Measurements from ENCODE around the gene RPL37.

Gene RPL37

DNA sequence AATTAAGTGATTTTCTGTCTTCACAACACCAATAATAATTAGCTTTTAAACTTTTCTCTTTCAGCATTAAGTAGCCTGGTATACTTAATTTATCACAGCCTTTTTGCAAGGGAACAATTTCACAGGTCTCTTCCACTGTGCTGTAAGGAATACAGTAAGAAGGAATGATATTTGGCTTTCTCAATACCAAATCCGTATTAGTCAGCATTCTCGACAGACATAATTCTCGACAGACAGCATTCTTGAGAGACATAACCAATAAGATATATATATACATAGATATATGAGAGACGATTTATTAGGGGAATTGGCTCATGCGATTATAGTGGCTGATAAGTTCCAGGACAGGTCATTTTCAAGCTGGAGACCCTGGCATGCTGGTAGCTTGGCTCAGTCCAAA is 54.8 kb downstream of the RPL37 start:
- Histone ChIP-seq H3K27me3 (ENCODE audit: insufficient read depth, low read length) (no peaks in the 10 kb centered on the region), H3K4me1 (ENCODE audit: insufficient read depth, low read length) (no peaks in the 10 kb centered on the region; the same call in 1 of the 2 replicates), H3K36me3 (ENCODE audit: insufficient read depth, low read length) (peaks cover 21% of the 10 kb centered on the region), H3K4me3 (ENCODE audit: low read length) (no peak overlapping the region), H3K9me3 (ENCODE audit: insufficient read depth, low read depth, low read length) (no peaks in the 10 kb centered on the region), H3K9ac (ENCODE audit: low read depth, low read length) (no peak overlapping the region), H3K27ac (ENCODE audit: low read depth, low read length) (no peak overlapping the region)
- 98% methylated on average over 3 of the region's 5 CpGs for WGBS

GRCh38 chr5:40779561-40779960 is 55.5 kb downstream of the RPL37 start:
- no peak overlapping the region for H3K4me3 ChIP-seq (ENCODE audit: low read length)
- no peaks in the 10 kb centered on the region; the same call in 1 of the 2 replicates for H3K4me1 ChIP-seq (ENCODE audit: insufficient read depth, low read length)
- H3K27ac ChIP-seq (ENCODE audit: low read depth, low read length): no peak overlapping the region
- H3K36me3 ChIP-seq (ENCODE audit: insufficient read depth, low read length): peaks cover 27% of the 10 kb centered on the region
- 96% methylated on average over 6 of the region's 6 CpGs for WGBS
- no peaks in the 10 kb centered on the region for H3K9me3 ChIP-seq (ENCODE audit: insufficient read depth, low read depth, low read length)
- no peak overlapping the region for H3K9ac ChIP-seq (ENCODE audit: low read depth, low read length)
- no peaks in the 10 kb centered on the region for H3K27me3 ChIP-seq (ENCODE audit: insufficient read depth, low read length)

GRCh38 chr5:40778133-40778532 is 56.9 kb downstream of the RPL37 start:
- Histone ChIP-seq H3K27ac (ENCODE audit: low read depth, low read length) (no peak overlapping the region), H3K9ac (ENCODE audit: low read depth, low read length) (no peak overlapping the region), H3K9me3 (ENCODE audit: insufficient read depth, low read depth, low read length) (no peaks in the 10 kb centered on the region), H3K36me3 (ENCODE audit: insufficient read depth, low read length) (peaks cover 42% of the 10 kb centered on the region), H3K4me3 (ENCODE audit: low read length) (no peak overlapping the region), H3K27me3 (ENCODE audit: insufficient read depth, low read length) (no peaks in the 10 kb centered on the region), H3K4me1 (ENCODE audit: insufficient read depth, low read length) (no peaks in the 10 kb centered on the region)
- WGBS: no CpG with 5 or more reads among the region's 1 CpG

DNA sequence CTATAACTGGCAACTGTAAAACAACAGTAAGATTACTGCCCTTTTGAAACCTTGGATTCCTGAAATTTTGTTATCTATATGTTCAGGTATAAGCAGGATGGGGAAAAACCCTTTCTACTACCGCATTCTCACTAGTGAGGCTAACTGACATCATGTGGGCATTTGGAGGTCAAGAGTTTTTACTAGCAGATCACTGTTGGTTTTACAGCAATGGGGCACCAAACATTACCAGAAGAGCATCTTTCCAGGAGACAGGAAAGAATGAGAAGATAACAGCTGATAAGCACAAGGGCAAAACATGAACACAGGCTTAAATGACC is 58.4 kb downstream of the RPL37 start:
- H3K9me3 ChIP-seq (ENCODE audit: insufficient read depth, low read depth, low read length): no peaks in the 10 kb centered on the region
- H3K27me3 ChIP-seq (ENCODE audit: insufficient read depth, low read length): no peaks in the 10 kb centered on the region
- WGBS: 100% methylated on average over 1 of the region's 1 CpG
- no peak overlapping the region for H3K9ac ChIP-seq (ENCODE audit: low read depth, low read length)
- H3K4me1 ChIP-seq (ENCODE audit: insufficient read depth, low read length): no peaks in the 10 kb centered on the region
- no peak overlapping the region for H3K27ac ChIP-seq (ENCODE audit: low read depth, low read length)
- no peak overlapping the region for H3K4me3 ChIP-seq (ENCODE audit: low read length)
- H3K36me3 ChIP-seq (ENCODE audit: insufficient read depth, low read length): peaks cover 52% of the 10 kb centered on the region

DNA sequence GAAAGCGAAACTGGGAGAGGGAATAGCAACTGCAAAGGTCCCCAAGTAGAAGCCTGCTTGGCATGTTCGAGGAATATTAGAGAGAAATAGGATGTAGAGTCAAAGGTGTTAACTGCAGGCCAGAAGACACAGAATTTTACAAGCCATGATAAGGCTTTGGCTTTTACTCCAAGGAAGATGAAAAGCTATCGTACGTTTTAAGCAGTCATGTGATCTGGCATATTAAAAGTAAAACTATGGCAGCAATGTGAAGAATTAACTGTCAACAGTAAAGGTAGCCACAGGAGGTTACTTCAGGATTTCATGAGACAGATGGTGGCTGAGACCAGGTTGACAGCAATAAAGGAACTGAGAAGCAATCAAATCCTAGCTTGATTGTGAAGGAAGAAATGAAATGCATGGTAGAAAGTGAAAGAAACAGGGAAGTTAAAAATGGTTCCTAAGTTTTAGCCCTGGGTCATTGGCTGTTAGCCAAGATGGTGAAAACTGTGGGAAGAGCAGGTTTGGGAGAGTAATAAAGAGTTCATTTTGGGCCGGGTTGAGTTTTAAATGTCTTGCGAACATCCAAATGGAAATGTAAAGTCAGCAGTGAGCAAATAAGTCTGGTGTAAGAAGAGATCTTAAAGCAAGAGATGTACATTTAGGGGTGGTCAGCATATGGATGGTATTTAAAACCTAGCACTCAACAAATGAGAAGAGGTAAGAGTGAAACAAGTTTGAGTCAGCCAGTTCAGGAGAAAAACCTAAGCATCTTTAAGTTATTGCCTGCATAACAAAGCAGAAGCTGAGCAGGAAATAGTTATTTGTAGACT is 59.0 kb downstream of the RPL37 start:
- H3K4me1 ChIP-seq (ENCODE audit: insufficient read depth, low read length): no peaks in the 10 kb centered on the region
- no peak overlapping the region for H3K27ac ChIP-seq (ENCODE audit: low read depth, low read length)
- no peak overlapping the region for H3K9ac ChIP-seq (ENCODE audit: low read depth, low read length)
- peaks cover 58% of the 10 kb centered on the region for H3K36me3 ChIP-seq (ENCODE audit: insufficient read depth, low read length)
- H3K9me3 ChIP-seq (ENCODE audit: insufficient read depth, low read depth, low read length): no peaks in the 10 kb centered on the region
- 95% methylated on average over 6 of the region's 6 CpGs for WGBS
- H3K4me3 ChIP-seq (ENCODE audit: low read length): no peak overlapping the region
- no peaks in the 10 kb centered on the region for H3K27me3 ChIP-seq (ENCODE audit: insufficient read depth, low read length)

All from HUES64 (cell line).